Karpas-422 (cell line): Measurements from ENCODE around the gene FHOD3. TPM values are rescaled to one million over a fixed set of nuclear protein-coding genes. Genes with fewer than 3 reads are reported as not detected.
A peak's percentile ranks its signal among the peaks of the same experiment; 100 is the strongest.

Source experiments
- DNase-seq: peaks from one replicate; pipeline ENCODE4 v3.0.0-alpha.2; 2015
- H2AFZ ChIP-seq: fragments of 200-600 bp; sonication (generic); 2 replicates; pipeline ENCODE4 v1.6.1; 2014; ENCODE audit warnings: antibody characterized with exemption, low read length, mixed read lengths
- H3K27ac ChIP-seq: fragments of 200-600 bp; sonication (generic); 2 replicates; pipeline ENCODE4 v1.5.1; 2014; ENCODE audit warnings: mild to moderate bottlenecking, low read length, moderate library complexity
- H3K27me3 ChIP-seq: fragments of 200-600 bp; sonication (generic); 2 replicates; pipeline ENCODE4 v1.6.1; 2014; ENCODE audit warnings: low read length, mixed read lengths
- H3K36me3 ChIP-seq: fragments of 200-600 bp; sonication (generic); 2 replicates; pipeline ENCODE4 v1.6.1; 2014; ENCODE audit warnings: low read length, mixed read lengths; ENCODE audit not compliant: insufficient read depth
- H3K4me1 ChIP-seq: fragments of 200-600 bp; sonication (generic); 2 replicates; pipeline ENCODE4 v1.6.1; 2014; ENCODE audit warnings: mild to moderate bottlenecking, low read length, mixed read lengths
- H3K4me2 ChIP-seq: fragments of 200-600 bp; sonication (generic); 2 replicates; pipeline ENCODE4 v1.6.1; 2014; ENCODE audit warnings: low read length, low read depth, mild to moderate bottlenecking; ENCODE audit not compliant: poor library complexity, severe bottlenecking
- H3K4me3 ChIP-seq: fragments of 200-600 bp; sonication (generic); 2 replicates; pipeline ENCODE4 v1.5.1; 2014; ENCODE audit warnings: mild to moderate bottlenecking, antibody characterized with exemption, low read length, mixed read lengths
- H3K79me2 ChIP-seq: fragments of 200-600 bp; sonication (generic); 2 replicates; pipeline ENCODE4 v1.6.1; 2014; ENCODE audit warnings: mild to moderate bottlenecking, low read length, mixed read lengths
- H3K9ac ChIP-seq: fragments of 200-600 bp; sonication (generic); 2 replicates; pipeline ENCODE4 v1.6.0; 2014; ENCODE audit warnings: low read length
- H3K9me2 ChIP-seq: fragments of 200-600 bp; sonication (generic), shearing (Covaris generic); replicated peaks from 2 replicates; pipeline ENCODE4 v1.6.0; 2014; ENCODE audit warnings: mild to moderate bottlenecking, low read length, moderate library complexity; ENCODE audit not compliant: insufficient read depth
- H3K9me3 ChIP-seq: fragments of 300-700, 200-600 bp; sonication (generic); 2 replicates; pipeline ENCODE4 v1.6.1; 2014; ENCODE audit warnings: low read length, mixed read lengths
- H4K20me1 ChIP-seq: fragments of 200-600 bp; sonication (generic); 2 replicates; pipeline ENCODE4 v1.6.1; 2014; ENCODE audit warnings: mild to moderate bottlenecking, antibody characterized with exemption, low read length, low read depth; ENCODE audit not compliant: insufficient read depth
- total RNA-seq: library from RNA; depleted of rRNA; stranded (reverse); fragments of >200 nt; shearing (Covaris generic); gene quantifications from 2 replicates; pipeline ENCODE4 v1.2.3, GENCODE V29; 2014; ENCODE audit warnings: low replicate concordance; rRNA removed

Gene FHOD3
- 23.4 and 26.6 TPM in 2 replicates for total RNA-seq

GRCh38 chr18:36297417-36298125 lies at the start of gene FHOD3:
FHOD3 (plus strand) TSS chr18:36297713; CDS start chr18:36297836, 123 bp downstream.
- H2AFZ ChIP-seq = no peak within 1 kb of the TSS
- no peaks in the 10 kb centered on the region for H4K20me1 ChIP-seq
- no peak within 1 kb of the TSS for H3K4me2 ChIP-seq
- no peaks in the 10 kb centered on the region for H3K9me2 ChIP-seq
- H3K4me3 ChIP-seq = no peak within 1 kb of the TSS
- no peaks in the 10 kb centered on the region for H3K27me3 ChIP-seq
- no peaks in the 10 kb centered on the region for H3K36me3 ChIP-seq
- no peak within 1 kb of the TSS for H3K27ac ChIP-seq
- H3K4me1 ChIP-seq = no peaks in the 10 kb centered on the region
- no peaks in the 10 kb centered on the region for H3K79me2 ChIP-seq
- H3K9ac ChIP-seq = no peak within 1 kb of the TSS
- DNase-seq = no peak
- H3K9me3 ChIP-seq = no peaks in the 10 kb centered on the region

DNA sequence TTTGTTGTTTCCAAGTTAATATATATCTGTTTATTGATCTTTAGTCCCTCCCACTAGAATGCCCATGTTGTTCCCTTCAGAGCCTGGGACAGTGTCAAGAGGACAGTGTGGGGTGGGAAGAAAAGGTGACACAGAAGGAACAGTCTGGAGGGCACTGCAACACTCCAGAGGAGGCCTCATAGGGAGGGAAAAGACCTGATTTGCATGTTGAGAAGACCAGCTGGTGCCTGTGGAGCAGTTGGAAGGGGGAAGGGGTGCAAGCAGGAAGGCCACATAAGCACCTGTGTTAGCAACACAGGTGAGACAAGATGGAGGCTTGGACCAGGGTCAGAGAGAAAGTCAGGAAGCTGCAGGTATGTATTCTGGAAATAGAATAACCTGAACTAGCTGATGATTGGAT lies 48.1 kb upstream of the FHOD3 start:
- H4K20me1 ChIP-seq = no peaks in the 10 kb centered on the region
- H3K9ac ChIP-seq = no peak overlapping the region
- no peak overlapping the region for H3K4me2 ChIP-seq
- H2AFZ ChIP-seq = no peak overlapping the region
- H3K36me3 ChIP-seq = no peaks in the 10 kb centered on the region; the same call in 1 of the 2 replicates
- H3K4me3 ChIP-seq = no peak overlapping the region
- no peaks in the 10 kb centered on the region for H3K9me2 ChIP-seq
- H3K27me3 ChIP-seq = no peaks in the 10 kb centered on the region
- H3K9me3 ChIP-seq = 0 out of 2 replicates have a peak, but pooled peaks cover 3% of the 10 kb centered on the region
- no peak for DNase-seq
- H3K79me2 ChIP-seq = no peaks in the 10 kb centered on the region
- peaks cover 3% of the 10 kb centered on the region; the same call in 1 of the 2 replicates for H3K4me1 ChIP-seq
- no peak overlapping the region for H3K27ac ChIP-seq

GRCh38 chr18:36250827-36251226 lies 46.7 kb upstream of the FHOD3 start:
- H3K27ac ChIP-seq = no peak overlapping the region
- DNase-seq = no peak
- H4K20me1 ChIP-seq = no peaks in the 10 kb centered on the region
- H3K9ac ChIP-seq = no peak overlapping the region
- no peaks in the 10 kb centered on the region for H3K79me2 ChIP-seq
- peaks cover 3% of the 10 kb centered on the region; the same call in 1 of the 2 replicates for H3K4me1 ChIP-seq
- no peaks in the 10 kb centered on the region for H3K27me3 ChIP-seq
- no peak overlapping the region for H3K4me3 ChIP-seq
- H3K36me3 ChIP-seq = no peaks in the 10 kb centered on the region
- no peaks in the 10 kb centered on the region for H3K9me3 ChIP-seq
- H3K4me2 ChIP-seq = no peak overlapping the region
- no peak overlapping the region for H2AFZ ChIP-seq
- H3K9me2 ChIP-seq = no peaks in the 10 kb centered on the region

DNA sequence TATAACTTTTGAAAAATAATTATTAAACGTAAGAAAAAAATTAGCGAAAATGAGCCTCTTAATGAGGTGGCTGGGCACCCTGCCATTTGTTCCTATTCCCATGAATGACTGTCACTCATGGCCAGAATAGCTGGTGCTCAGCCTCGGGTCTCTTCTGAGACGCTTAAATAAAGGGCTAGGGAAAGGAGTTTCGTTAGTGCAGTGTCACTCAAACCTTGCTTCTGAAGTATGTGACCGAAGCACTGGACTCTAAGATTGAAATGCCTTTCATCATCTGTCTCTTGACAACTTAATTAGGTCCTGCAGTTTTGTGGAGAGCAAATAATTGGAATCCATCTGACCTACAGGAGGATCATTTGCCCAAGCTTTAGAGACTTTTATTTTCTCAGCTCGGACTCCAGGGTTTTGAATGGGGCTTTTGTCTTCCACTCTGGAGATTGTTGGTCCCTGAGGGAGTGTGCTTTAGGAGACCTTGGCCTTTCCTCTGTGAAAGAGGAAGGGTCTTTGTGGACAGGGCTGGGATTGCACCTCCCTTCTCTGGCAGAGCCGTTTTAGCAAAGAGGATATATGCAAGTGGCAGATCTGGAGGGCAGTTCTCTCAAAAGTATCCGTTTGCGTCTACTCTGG lies 42.3 kb upstream of the FHOD3 start:
- H3K4me1 ChIP-seq = no peaks in the 10 kb centered on the region
- DNase-seq = no peak
- no peak overlapping the region for H3K4me3 ChIP-seq
- H3K27ac ChIP-seq = no peak overlapping the region
- H3K4me2 ChIP-seq = no peak overlapping the region
- no peaks in the 10 kb centered on the region for H3K79me2 ChIP-seq
- H3K27me3 ChIP-seq = no peaks in the 10 kb centered on the region
- H3K9ac ChIP-seq = no peak overlapping the region
- no peak overlapping the region for H2AFZ ChIP-seq
- H4K20me1 ChIP-seq = no peaks in the 10 kb centered on the region
- no peaks in the 10 kb centered on the region for H3K9me2 ChIP-seq
- H3K9me3 ChIP-seq = no peaks in the 10 kb centered on the region
- no peaks in the 10 kb centered on the region for H3K36me3 ChIP-seq

- Histone ChIP-seq H3K27me3 (no peaks in the 10 kb centered on the region), H3K9me2 (no peaks in the 10 kb centered on the region), H3K36me3 (no peaks in the 10 kb centered on the region), H3K27ac (no peak overlapping the region), H3K4me2 (no peak overlapping the region), H3K4me1 (no peaks in the 10 kb centered on the region), H4K20me1 (no peaks in the 10 kb centered on the region), H3K9me3 (no peaks in the 10 kb centered on the region), H2AFZ (no peak overlapping the region), H3K79me2 (no peaks in the 10 kb centered on the region), H3K4me3 (no peak overlapping the region), H3K9ac (no peak overlapping the region)
- no peak for DNase-seq
Measured at GRCh38 chr18:36256094-36256493, 41.4 kb upstream of the FHOD3 start.

DNA sequence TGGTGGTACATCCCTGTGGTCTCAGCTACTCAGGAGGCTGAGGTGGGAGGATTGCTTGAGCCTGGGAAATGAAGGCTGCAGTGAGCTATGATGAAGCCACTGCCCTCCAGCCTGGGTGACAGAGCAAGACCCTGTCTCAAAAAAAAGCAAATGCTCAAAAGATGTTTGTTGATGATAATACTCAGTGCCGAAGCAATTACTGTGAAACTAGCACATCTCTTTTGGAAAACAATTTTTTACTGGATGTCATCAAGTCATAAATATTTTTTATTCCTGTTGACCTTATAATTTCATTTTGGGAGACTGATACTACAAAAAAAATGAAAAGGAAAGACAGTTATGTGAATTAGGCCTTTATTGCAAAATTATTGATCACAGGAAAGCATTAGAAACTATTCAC lies 34.5 kb upstream of the FHOD3 start:
- Histone ChIP-seq H3K27ac (no peak overlapping the region), H2AFZ (no peak overlapping the region), H3K4me3 (no peak overlapping the region), H3K4me2 (no peak overlapping the region), H4K20me1 (no peaks in the 10 kb centered on the region), H3K9me2 (no peaks in the 10 kb centered on the region), H3K79me2 (no peaks in the 10 kb centered on the region), H3K27me3 (no peaks in the 10 kb centered on the region), H3K9ac (no peak overlapping the region), H3K4me1 (peaks cover 5% of the 10 kb centered on the region), H3K36me3 (no peaks in the 10 kb centered on the region), H3K9me3 (no peaks in the 10 kb centered on the region)
- no peak for DNase-seq

DNA sequence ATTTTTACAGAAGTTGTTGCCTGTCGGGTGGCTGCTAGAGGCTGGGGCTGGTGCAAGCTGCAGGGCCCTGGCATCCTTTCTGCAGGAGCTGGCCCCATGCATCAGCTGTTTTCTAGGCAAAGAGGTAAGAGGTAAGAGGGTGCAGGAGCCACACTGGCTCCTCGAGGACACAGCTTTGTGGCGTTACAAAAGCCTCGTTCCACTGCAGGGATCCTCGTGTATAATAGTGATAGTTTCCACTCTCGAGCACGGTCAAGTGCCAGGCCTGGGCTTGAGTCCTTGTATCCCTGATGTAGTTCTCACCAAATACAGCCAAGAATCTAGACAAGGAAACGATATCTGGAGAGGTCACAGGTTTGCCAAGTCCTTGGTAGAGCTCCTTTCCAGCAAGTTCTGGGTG lies 33.2 kb upstream of the FHOD3 start:
- H4K20me1 ChIP-seq = no peaks in the 10 kb centered on the region
- H3K9me2 ChIP-seq = no peaks in the 10 kb centered on the region
- no peaks in the 10 kb centered on the region for H3K27me3 ChIP-seq
- H3K27ac ChIP-seq = no peak overlapping the region
- H3K9me3 ChIP-seq = no peaks in the 10 kb centered on the region
- H3K4me2 ChIP-seq = no peak overlapping the region
- H3K79me2 ChIP-seq = no peaks in the 10 kb centered on the region
- H3K4me1 ChIP-seq = peaks cover 5% of the 10 kb centered on the region
- H2AFZ ChIP-seq = no peak overlapping the region
- no peak for DNase-seq
- no peak overlapping the region for H3K9ac ChIP-seq
- H3K4me3 ChIP-seq = no peak overlapping the region
- no peaks in the 10 kb centered on the region for H3K36me3 ChIP-seq

GRCh38 chr18:36265015-36265414 lies 32.5 kb upstream of the FHOD3 start:
- Histone ChIP-seq H3K4me1 (peaks cover 5% of the 10 kb centered on the region), H3K9ac (no peak overlapping the region), H3K4me3 (no peak overlapping the region), H3K9me2 (no peaks in the 10 kb centered on the region), H3K79me2 (no peaks in the 10 kb centered on the region), H3K27me3 (no peaks in the 10 kb centered on the region), H4K20me1 (no peaks in the 10 kb centered on the region), H2AFZ (no peak overlapping the region), H3K4me2 (no peak overlapping the region), H3K27ac (no peak overlapping the region), H3K36me3 (no peaks in the 10 kb centered on the region), H3K9me3 (no peaks in the 10 kb centered on the region)
- DNase-seq = peak; percentile 50
